GM12878 (cell line): Measurements from ENCODE around the gene DLK1. TPM values are rescaled to one million over a fixed set of nuclear protein-coding genes. Genes with fewer than 3 reads are reported as not detected.

Experiments
- CTCF ChIP-seq, 3 experiments: IDR thresholded peaks in 2 of 3; conservative IDR thresholded peaks in 1 of 3; 2 replicates each; pipeline ENCODE4 v1.5.1; 2011; ENCODE audit warnings: low read depth in 3 of 3, low read length in 3 of 3, mild to moderate bottlenecking in 3 of 3, control low read depth in 2 of 3, moderate library complexity in 2 of 3, inconsistent platforms in 1 of 3, mixed read lengths in 1 of 3; ENCODE audit not compliant: control insufficient read depth in 2 of 3, insufficient read depth in 1 of 3; ENCODE audit errors: extremely low read depth in 1 of 3
- GABPA ChIP-seq: IDR thresholded peaks from 2 replicates; pipeline ENCODE4 v1.6.1; 2014; ENCODE audit warnings: antibody characterized with exemption, low read depth, mild to moderate bottlenecking, inconsistent platforms
- REST ChIP-seq: IDR thresholded peaks from 2 replicates; pipeline ENCODE4 v1.6.1; 2012; ENCODE audit warnings: mild to moderate bottlenecking, low read depth, low read length
- RFX5 ChIP-seq: IDR thresholded peaks from 2 replicates; pipeline ENCODE4 v1.6.1; 2011; ENCODE audit warnings: low read depth, low read length, improper control_type of control experiment
- YY1 ChIP-seq: IDR thresholded peaks from 2 replicates; pipeline ENCODE4 v1.6.1; 2011; ENCODE audit warnings: low read depth, mild to moderate bottlenecking, low read length
- ZNF687 ChIP-seq: fragments of 450-650 bp; IDR thresholded peaks from 2 replicates; pipeline ENCODE4 v1.6.1; 2017; ENCODE audit warnings: mild to moderate bottlenecking, moderate library complexity
- polyA plus RNA-seq, 11 experiments: library from polyadenylated mRNA; depleted of rRNA in 4 of 11; unstranded in 6 of 11; stranded (reverse) in 5 of 11; fragments of >200 nt; fragmentation: Nextera tagmentation in 4 of 11; fragmentation: Illumina TruSeq in 1 of 11; extraction: Ambion mirVana in 4 of 11; extraction: Trizol in 1 of 11; gene quantifications; 1 replicate in 1 of 11; 2 replicates in 10 of 11; pipeline versions ENCODE4 v1.2.1 to v1.2.3, GENCODE V29; 2011 to 2016; ENCODE audit warnings: inconsistent platforms in 2 of 11, missing spikeins in 2 of 11, low read depth in 1 of 11
- total RNA-seq, 4 experiments: library from RNA; depleted of rRNA in 3 of 4; stranded (reverse); fragments of >200 nt in 3 of 4; fragmentation: Illumina TruSeq in 1 of 4; extraction: Trizol in 1 of 4; gene quantifications; 2 replicates each; pipeline versions ENCODE4 v1.2.1 to v1.2.3, GENCODE V29; 2013 to 2021

DLK1 gene
- total and polyA plus RNA-seq, 10 of the 15 experiments (the other 5 are each of a cell fraction or from before 2014, with no cell fraction given): 0.87 TPM; not detected in 9

GRCh38 chr14:100765296-100765695 lies 38.6 kb downstream of the DLK1 start (continued):
- TF ChIP-seq ZNF687 (no peak), RFX5 (no peak), GABPA (no peak), YY1 (no peak), CTCF (IDR thresholded peaks at IDR 0.05 in 2 of 3, conservative IDR thresholded peaks at IDR 0.05 in 1 of 3; ENCODE audit: control insufficient read depth in 2 of 3, extremely low read depth in 1 of 3, insufficient read depth in 1 of 3, low read depth in 3 of 3, low read length in 3 of 3) (no peak), REST (no peak)
